HG03439 (cell line): Measurements from ENCODE around the gene COL5A3.

Experiments used
- ATAC-seq: cut with Tn5 transposase; IDR thresholded peaks from one replicate; pipeline ENCODE4 v1.9.1; 2021; ENCODE audit warnings: mild to moderate bottlenecking, moderate library complexity; ENCODE audit not compliant: unreplicated experiment

COL5A3 gene

GRCh38 chr19:10011974-10012373 is 1.7 kb upstream of the COL5A3 start:
- no peak for ATAC-seq

- no peak for ATAC-seq
These were observed 635 bp upstream of the COL5A3 start for GRCh38 chr19:10010939-10011338.

- no peak for ATAC-seq
These were observed 535 bp downstream of the COL5A3 start for GRCh38 chr19:10009714-10010224.

- no peak for ATAC-seq
These were observed 2.0 kb downstream of the COL5A3 start for GRCh38 chr19:10008184-10008765.

GRCh38 chr19:10007371-10008183 is 2.7 kb downstream of the COL5A3 start:
- ATAC-seq = no peak

- no peak for ATAC-seq
These were observed 3.5 kb downstream of the COL5A3 start for GRCh38 chr19:10006752-10007323.

GRCh38 chr19:10006335-10006708 is 4.0 kb downstream of the COL5A3 start:
- ATAC-seq = no peak

GRCh38 chr19:10005632-10006334 is 4.5 kb downstream of the COL5A3 start:
- ATAC-seq = no peak

- no peak for ATAC-seq
These were observed 5.7 kb downstream of the COL5A3 start for GRCh38 chr19:10004617-10005016.

GRCh38 chr19:10003271-10003670 is 7.0 kb downstream of the COL5A3 start:
- ATAC-seq = no peak

- no peak for ATAC-seq
These were observed 8.4 kb downstream of the COL5A3 start for GRCh38 chr19:10001899-10002298.

- no peak for ATAC-seq
These were observed 10.0 kb downstream of the COL5A3 start for GRCh38 chr19:10000171-10000826.

GRCh38 chr19:9996541-9996940 is 13.8 kb downstream of the COL5A3 start:
- no peak for ATAC-seq

- ATAC-seq = no peak
These were observed 14.3 kb downstream of the COL5A3 start for GRCh38 chr19:9995999-9996398.

GRCh38 chr19:9995084-9995483 is 15.2 kb downstream of the COL5A3 start:
- ATAC-seq = no peak

GRCh38 chr19:9991425-9992191 is 18.7 kb downstream of the COL5A3 start:
- ATAC-seq = no peak

GRCh38 chr19:9989504-9989903 is 20.8 kb downstream of the COL5A3 start:
- ATAC-seq = no peak

- ATAC-seq = no peak
These were observed 23.5 kb downstream of the COL5A3 start for GRCh38 chr19:9986787-9987281.

- no peak for ATAC-seq
These were observed 28.7 kb downstream of the COL5A3 start for GRCh38 chr19:9981406-9982260.
